HepG2 (cell line): ENCODE measurements around the gene EMILIN1. TPM values are rescaled to one million over a fixed set of nuclear protein-coding genes. Genes with fewer than 3 reads are reported as not detected.

ENCODE experiments used
- ATAC-seq: fragments of 200-7000 bp; cut with Tn5 transposase; 3 replicates; pipeline ENCODE4 v1.9.1; 2020; ENCODE audit warnings: mild to moderate bottlenecking, moderate library complexity
- BruUV-seq: library from RNA; stranded (reverse); fragments of 400-500 nt; replicated peaks from 2 replicates; lab custom pipeline; 2021; lab: Mats Ljungman, UMichigan
- CTCF ChIA-PET: fragments of 300-600 bp; formaldehyde crosslinking; extraction: SDS; loops from one replicate; lab custom pipeline; 2021; ENCODE audit warnings: low total read pairs, inconsistent platforms, low intra/inter-chr PET ratio; lab: Yijun Ruan, JAX
- POLR2A ChIA-PET: fragments of 350-600 bp; sonication (Branson Sonifier 250); formaldehyde crosslinking; loops from one replicate; lab custom pipeline; 2020; ENCODE audit warnings: antibody characterized with exemption, inconsistent platforms; lab: Yijun Ruan, JAX
- DNase-seq: peaks from one replicate; pipeline ENCODE4 v3.0.0-alpha.2; 2015; ENCODE audit warnings: low spot score
- FAIRE-seq: peaks from 3 replicates; lab custom pipeline; 2011; peaks lifted over from hg19 to GRCh38; lab: Jason Lieb, UNC
- H2AFZ ChIP-seq: one replicate; pipeline ENCODE4 v1.6.1; 2011; ENCODE audit warnings: low read length, inconsistent platforms
- H3K27ac ChIP-seq: fragments of 300-600 bp; 3 replicates; pipeline ENCODE4 v1.8.0; 2011; ENCODE audit warnings: mixed run types, mild to moderate bottlenecking, mixed read lengths, low read length, inconsistent platforms; ENCODE audit not compliant: insufficient read depth; ENCODE audit errors: extremely low read length
- H3K27me3 ChIP-seq, 2 experiments: fragments of 200-600 bp in 1 of 2; 2 replicates in 1 of 2; 3 replicates in 1 of 2; pipeline versions ENCODE4 v1.6.0 to v1.8.0; 2011; ENCODE audit warnings: low read length in 2 of 2, mild to moderate bottlenecking in 2 of 2, moderate library complexity in 2 of 2, inconsistent platforms in 1 of 2; ENCODE audit not compliant: insufficient read depth in 2 of 2, control insufficient read depth in 1 of 2
- H3K36me3 ChIP-seq, 2 experiments: fragments of 200-600 bp in 1 of 2; replicated peaks in 1 of 2; 2 replicates in 1 of 2; 3 replicates in 1 of 2; pipeline versions ENCODE4 v1.5.1 to v1.8.0; 2011; ENCODE audit warnings: low read length in 2 of 2, inconsistent platforms in 1 of 2; ENCODE audit not compliant: insufficient read depth in 2 of 2, control insufficient read depth in 1 of 2
- H3K4me1 ChIP-seq: 2 replicates; pipeline ENCODE4 v1.5.1; 2012; ENCODE audit warnings: low read length, inconsistent platforms; ENCODE audit not compliant: insufficient read depth
- H3K4me2 ChIP-seq: 2 replicates; pipeline ENCODE4 v1.6.0; 2011; ENCODE audit warnings: low read depth, low read length, inconsistent platforms
- H3K4me3 ChIP-seq, 3 experiments: fragments of 200-600 bp in 1 of 3; sonication (generic), shearing (Covaris generic) in 1 of 3; replicated peaks in 1 of 3; 2 replicates each; pipeline ENCODE4 v1.5.1; 2011 to 2016; ENCODE audit warnings: low read length in 3 of 3, inconsistent platforms in 2 of 3, low read depth in 2 of 3, mild to moderate bottlenecking in 2 of 3, control low read depth in 1 of 3, mixed read lengths in 1 of 3; ENCODE audit not compliant: insufficient read depth in 1 of 3
- H3K79me2 ChIP-seq: one replicate; pipeline ENCODE4 v1.6.1; 2011; ENCODE audit warnings: low read length, inconsistent platforms; ENCODE audit not compliant: insufficient read depth
- H3K9ac ChIP-seq: 2 replicates; pipeline ENCODE4 v1.6.0; 2011; ENCODE audit warnings: mild to moderate bottlenecking, low read depth, low read length, inconsistent platforms; ENCODE audit not compliant: insufficient read depth
- H3K9me3 ChIP-seq: 2 replicates; pipeline ENCODE4 v1.5.1; 2012; ENCODE audit warnings: mild to moderate bottlenecking, low read length
- H4K20me1 ChIP-seq: 2 replicates; pipeline ENCODE4 v1.6.0; 2011; ENCODE audit warnings: inconsistent platforms, mild to moderate bottlenecking, low read length, moderate library complexity; ENCODE audit not compliant: insufficient read depth
- CERS6 ChIP-seq: sonication (generic); formaldehyde crosslinking; IDR thresholded peaks from 2 replicates; pipeline ENCODE4 v1.5.0; 2020; ENCODE audit warnings: missing genetic modification reagents
- NFYC ChIP-seq: IDR thresholded peaks from 2 replicates; pipeline ENCODE4 v1.6.1; 2016; ENCODE audit warnings: missing genetic modification reagents, missing compliant biosample characterization
- PTBP1 ChIP-seq: fragments of 200-400 bp; formaldehyde crosslinking; IDR thresholded peaks from 2 replicates; pipeline ENCODE4 v1.6.1; 2018; ENCODE audit warnings: low read length, low read depth; ENCODE audit not compliant: poor library complexity, severe bottlenecking
- RARG ChIP-seq: sonication (generic); formaldehyde crosslinking; IDR thresholded peaks from 2 replicates; pipeline ENCODE4 v1.4.0; 2020; ENCODE audit warnings: low read depth, mild to moderate bottlenecking, missing genetic modification reagents
- RBFOX2 ChIP-seq: fragments of 200-400 bp; formaldehyde crosslinking; IDR thresholded peaks from 2 replicates; pipeline ENCODE4 v1.6.1; 2017; ENCODE audit warnings: low read depth, mild to moderate bottlenecking, low read length
- ZBTB7A ChIP-seq: sonication (generic); formaldehyde crosslinking; IDR thresholded peaks from 2 replicates; pipeline ENCODE4 v1.8.0; 2022; ENCODE audit warnings: mild to moderate bottlenecking, missing genetic modification reagents
- ZNF20 ChIP-seq: sonication (generic); formaldehyde crosslinking; IDR thresholded peaks from 2 replicates; pipeline ENCODE4 v1.4.0; 2020; ENCODE audit warnings: mild to moderate bottlenecking, moderate library complexity, missing genetic modification reagents
- ZNF326 ChIP-seq: sonication (generic); formaldehyde crosslinking; IDR thresholded peaks from 2 replicates; pipeline ENCODE4 v1.4.0; 2020; ENCODE audit warnings: missing genetic modification reagents, borderline replicate concordance
- ZNF546 ChIP-seq: sonication (generic); formaldehyde crosslinking; conservative IDR thresholded peaks from 2 replicates; pipeline ENCODE4 v1.8.1; 2023; ENCODE audit warnings: mild to moderate bottlenecking, missing genetic modification reagents
- ZNF598 ChIP-seq: sonication (generic); formaldehyde crosslinking; IDR thresholded peaks from 2 replicates; pipeline ENCODE4 v1.5.1; 2020; ENCODE audit warnings: mild to moderate bottlenecking, missing genetic modification reagents, borderline replicate concordance
- ZNF605 ChIP-seq: sonication (generic); formaldehyde crosslinking; IDR thresholded peaks from 2 replicates; pipeline ENCODE4 v1.8.0; 2022; ENCODE audit warnings: mild to moderate bottlenecking, missing genetic modification reagents
- ZNF687 ChIP-seq: sonication (generic); formaldehyde crosslinking; IDR thresholded peaks from 2 replicates; pipeline ENCODE4 v1.5.1; 2020; ENCODE audit warnings: mild to moderate bottlenecking, missing genetic modification reagents, moderate library complexity
- WGBS: methylation state at CpG from one replicate; pipeline ENCODE4 v1.1.6; 2017; ENCODE audit warnings: low lambda C conversion rate; 5-methylcytosine and 5-hydroxymethylcytosine counted together
- in situ Hi-C: cut with HindIII; loops from 2 replicates; pipeline ENCODE4 v1.10.0; 2017; ENCODE audit warnings: low pct_unique_long_range_greater_than_20kb; ENCODE audit not compliant: extremely low pct_ligation_motif_present
- intact Hi-C: fragments of 100-400 bp; cut with micrococcal nuclease; formaldehyde crosslinking; loops from one replicate; pipeline ENCODE4 v1.10.0; 2022; ENCODE audit not compliant: unreplicated experiment
- polyA plus RNA-seq, 8 experiments: library from polyadenylated mRNA; depleted of rRNA in 3 of 8; stranded (reverse) in 7 of 8; unstranded in 1 of 8; fragments of >200 nt; fragmentation: Illumina TruSeq in 4 of 8; extraction: Trizol in 4 of 8; gene quantifications; 2 replicates each; pipeline versions ENCODE4 v1.2.1 to v1.2.3, GENCODE V29; 2011 to 2016; ENCODE audit warnings: low read depth in 4 of 8, missing spikeins in 1 of 8, mixed read lengths in 1 of 8; ENCODE audit not compliant: insufficient read depth in 1 of 8
- total RNA-seq, 5 experiments: library from RNA; depleted of rRNA; stranded (reverse); fragments of >200 nt; fragmentation: Illumina TruSeq; extraction: Trizol; gene quantifications; 2 replicates each; pipeline ENCODE4 v1.2.3, GENCODE V29; 2016; ENCODE audit warnings: low read depth in 1 of 5
- TF ChIP-seq, protein P1 (sequence below): sonication (generic); formaldehyde crosslinking; IDR thresholded peaks from 2 replicates; pipeline ENCODE4 v1.5.1; 2020; ENCODE audit warnings: mild to moderate bottlenecking, missing genetic modification reagents, moderate library complexity
- TF ChIP-seq, protein P2 (sequence below): sonication (generic); formaldehyde crosslinking; IDR thresholded peaks from 2 replicates; pipeline ENCODE4 v1.4.0; 2020; ENCODE audit warnings: missing genetic modification reagents

Gene EMILIN1
- total and polyA plus RNA-seq, 2 of the 13 experiments (the other 11 are each of a cell fraction or from before 2014, with no cell fraction given) = 8.1 to 9.7 TPM

DNA sequence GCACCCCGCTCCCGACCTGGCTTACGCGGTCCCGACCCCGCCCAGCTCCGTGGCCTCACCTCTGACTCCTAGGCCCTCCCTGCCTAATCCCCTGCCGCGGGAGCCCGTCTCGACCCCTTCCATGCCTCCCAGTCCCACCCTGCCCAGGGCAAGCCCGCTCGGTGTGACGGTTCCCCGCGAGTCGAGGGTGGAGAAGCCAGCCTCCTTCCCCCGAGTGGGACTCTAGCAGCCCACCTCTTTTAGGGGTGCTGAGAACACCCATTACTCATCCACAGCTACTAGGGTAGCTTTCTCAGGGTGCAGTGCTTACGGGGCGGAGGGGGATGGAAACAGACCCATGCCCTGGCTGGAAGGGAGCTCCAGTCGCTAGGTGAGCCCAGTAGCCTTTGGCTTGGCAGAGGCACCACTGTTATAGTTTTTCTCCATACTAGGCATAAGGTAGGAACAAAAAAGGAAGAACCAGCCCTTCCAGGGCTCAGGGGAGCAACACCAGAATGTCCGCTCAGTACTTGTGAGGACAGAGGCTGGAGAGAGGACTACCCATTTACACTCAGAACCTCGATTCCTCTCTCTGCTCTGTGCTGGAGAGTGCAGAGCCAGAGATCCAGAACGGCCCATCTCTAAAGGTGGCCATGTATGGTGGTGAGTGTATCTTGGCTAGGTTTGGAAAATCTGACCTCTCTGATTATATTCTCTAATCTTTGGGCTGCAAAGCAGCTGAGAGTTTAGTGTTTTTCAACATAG, 26.3 kb upstream of the EMILIN1 start:
- ATAC-seq = peak; percentile 11
- intact Hi-C loops = loop anchor here (1.0 to 2.0 kb wide), 2 partner anchors 19 to 27 kb away; partner anchors contain the start of genes EMILIN1 and OST4
- H3K4me1 ChIP-seq = peaks cover 24% of the 10 kb centered on the region
- peak overlapping the region; percentile 86 to 97 (median 91) for H3K4me3 ChIP-seq
- H3K27me3 ChIP-seq = no peaks in the 10 kb centered on the region; a peak in 1 of 5 replicates
- peaks cover 3% of the 10 kb centered on the region; the same call in 1 of the 2 replicates for H4K20me1 ChIP-seq
- POLR2A ChIA-PET = interaction anchor here (0.9 to 6.4 kb wide), 17 partner anchors 10 to 318 kb away, joined by 3 to 100 read pairs (median 15); partner anchors contain the start of genes ATRAID, EIF2B4, EMILIN1 and GTF3C2
- BruUV-seq = no TSS peak
- in situ Hi-C loops = no loop called here
- DNase-seq = no peak
- H3K9me3 ChIP-seq = no peaks in the 10 kb centered on the region
- peak overlapping the region; percentile 77 for H3K9ac ChIP-seq
- CTCF ChIA-PET = no interaction called here
- peaks cover 9 to 42% of the 10 kb centered on the region in 2 experiments for H3K36me3 ChIP-seq
- whole genome bisulfite sequencing = 9% methylated on average over 15 of the region's 24 CpGs
- H3K4me2 ChIP-seq = peak overlapping the region; percentile 81
- peak overlapping the region; percentile 4 for H3K27ac ChIP-seq
- peaks cover 8% of the 10 kb centered on the region for H3K79me2 ChIP-seq
- no peak overlapping the region for H2AFZ ChIP-seq
- FAIRE-seq = peak; percentile 51
- TF ChIP-seq ZNF598 (CRISPR knock-in tag) (no peak), RARG (CRISPR knock-in tag) (no peak), ZNF20 (CRISPR knock-in tag) (no peak), RBFOX2 (peak; percentile 54; the same call in 1 of the 2 replicates), ZNF605 (peak; percentile 3; the same call in 1 of the 2 replicates), ZNF687 (CRISPR knock-in tag) (peak; percentile 31; the same call in 1 of the 2 replicates), ZNF546 (CRISPR knock-in tag) (0 out of 2 replicates have a peak, but pooled peaks have one; percentile 6), CERS6 (CRISPR knock-in tag) (no peak), ZNF326 (peak; percentile 75; the same call in 1 of the 2 replicates), NFYC (CRISPR knock-in tag) (no peak), PTBP1 (no peak), ZBTB7A (peak; percentile 60; the same call in 1 of the 2 replicates)
- TF ChIP-seq, protein P1, sequence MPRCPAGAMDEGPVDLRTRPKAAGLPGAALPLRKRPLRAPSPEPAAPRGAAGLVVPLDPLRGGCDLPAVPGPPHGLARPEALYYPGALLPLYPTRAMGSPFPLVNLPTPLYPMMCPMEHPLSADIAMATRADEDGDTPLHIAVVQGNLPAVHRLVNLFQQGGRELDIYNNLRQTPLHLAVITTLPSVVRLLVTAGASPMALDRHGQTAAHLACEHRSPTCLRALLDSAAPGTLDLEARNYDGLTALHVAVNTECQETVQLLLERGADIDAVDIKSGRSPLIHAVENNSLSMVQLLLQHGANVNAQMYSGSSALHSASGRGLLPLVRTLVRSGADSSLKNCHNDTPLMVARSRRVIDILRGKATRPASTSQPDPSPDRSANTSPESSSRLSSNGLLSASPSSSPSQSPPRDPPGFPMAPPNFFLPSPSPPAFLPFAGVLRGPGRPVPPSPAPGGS (CRISPR knock-in tag) = no peak
- TF ChIP-seq, protein P2, sequence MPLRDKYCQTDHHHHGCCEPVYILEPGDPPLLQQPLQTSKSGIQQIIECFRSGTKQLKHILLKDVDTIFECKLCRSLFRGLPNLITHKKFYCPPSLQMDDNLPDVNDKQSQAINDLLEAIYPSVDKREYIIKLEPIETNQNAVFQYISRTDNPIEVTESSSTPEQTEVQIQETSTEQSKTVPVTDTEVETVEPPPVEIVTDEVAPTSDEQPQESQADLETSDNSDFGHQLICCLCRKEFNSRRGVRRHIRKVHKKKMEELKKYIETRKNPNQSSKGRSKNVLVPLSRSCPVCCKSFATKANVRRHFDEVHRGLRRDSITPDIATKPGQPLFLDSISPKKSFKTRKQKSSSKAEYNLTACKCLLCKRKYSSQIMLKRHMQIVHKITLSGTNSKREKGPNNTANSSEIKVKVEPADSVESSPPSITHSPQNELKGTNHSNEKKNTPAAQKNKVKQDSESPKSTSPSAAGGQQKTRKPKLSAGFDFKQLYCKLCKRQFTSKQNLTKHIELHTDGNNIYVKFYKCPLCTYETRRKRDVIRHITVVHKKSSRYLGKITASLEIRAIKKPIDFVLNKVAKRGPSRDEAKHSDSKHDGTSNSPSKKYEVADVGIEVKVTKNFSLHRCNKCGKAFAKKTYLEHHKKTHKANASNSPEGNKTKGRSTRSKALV (CRISPR knock-in tag) = no peak
